WTC11 (cell line): Measurements from ENCODE around the gene TMEM98. TPM values are rescaled to one million over a fixed set of nuclear protein-coding genes. Genes with fewer than 3 reads are reported as not detected.

Source experiments
- ATAC-seq: fragments of 200-7000 bp; cut with Tn5 transposase; 2 replicates; pipeline ENCODE4 v1.10.0; 2021; ENCODE audit warnings: mild to moderate bottlenecking, moderate library complexity
- CTCF ChIA-PET: fragments of 300-600 bp; sonication (Branson Sonifier 250); formaldehyde crosslinking; loops from one replicate; lab custom pipeline; 2021; ENCODE audit warnings: antibody characterized with exemption; lab: Charles Lee
- POLR2A ChIA-PET: fragments of 350-600 bp; sonication (Branson Sonifier 250); formaldehyde crosslinking; loops from one replicate; lab custom pipeline; 2021; ENCODE audit warnings: antibody characterized with exemption; lab: Charles Lee
- DNase-seq: peaks from one replicate; pipeline ENCODE4 v3.0.0; 2021; ENCODE audit warnings: low spot score
- H3K27ac Mint-ChIP-seq: 2 replicates; pipeline ENCODE4 v1.8.0; 2021; ENCODE audit warnings: mixed read lengths
- H3K27me3 Mint-ChIP-seq: 2 replicates; pipeline ENCODE4 v1.8.0; 2021; ENCODE audit warnings: low read depth, mild to moderate bottlenecking, moderate library complexity, mixed read lengths
- H3K36me3 Mint-ChIP-seq: 2 replicates; pipeline ENCODE4 v1.8.0; 2021; ENCODE audit warnings: mixed read lengths
- H3K4me1 Mint-ChIP-seq: 2 replicates; pipeline ENCODE4 v1.8.0; 2022; ENCODE audit warnings: mixed read lengths
- H3K4me3 Mint-ChIP-seq: 2 replicates; pipeline ENCODE4 v1.8.0; 2021; ENCODE audit warnings: mild to moderate bottlenecking, moderate library complexity, mixed read lengths
- H3K9me3 Mint-ChIP-seq: 2 replicates; pipeline ENCODE4 v1.8.0; 2021; ENCODE audit warnings: mixed read lengths
- ATF1 ChIP-seq: sonication (generic); formaldehyde crosslinking; IDR thresholded peaks from 2 replicates; pipeline ENCODE4 v1.8.1; 2023; ENCODE audit warnings: mild to moderate bottlenecking, moderate library complexity, missing genetic modification reagents
- ELF4 ChIP-seq: sonication (generic); formaldehyde crosslinking; IDR thresholded peaks from 2 replicates; pipeline ENCODE4 v1.8.1; 2022; ENCODE audit warnings: low read depth, mild to moderate bottlenecking, moderate library complexity, missing genetic modification reagents
- ETV6 ChIP-seq: sonication (generic); formaldehyde crosslinking; IDR thresholded peaks from 2 replicates; pipeline ENCODE4 v1.8.1; 2022; ENCODE audit warnings: mild to moderate bottlenecking, missing genetic modification reagents
- HMGA2 ChIP-seq: fragments of 250-450 bp; sonication (Bioruptor Pico); IDR thresholded peaks from 2 replicates; pipeline ENCODE4 v1.4.0; 2021; ENCODE audit warnings: mild to moderate bottlenecking, moderate library complexity
- IRF2 ChIP-seq: sonication (generic); formaldehyde crosslinking; IDR thresholded peaks from 2 replicates; pipeline ENCODE4 v1.8.0; 2022; ENCODE audit warnings: low read depth, missing genetic modification reagents, borderline replicate concordance
- JAZF1 ChIP-seq: fragments of 250-450 bp; sonication (Bioruptor Pico); IDR thresholded peaks from 2 replicates; pipeline ENCODE4 v1.9.0; 2021; ENCODE audit warnings: moderate library complexity, mild to moderate bottlenecking, inconsistent platforms
- KAT7 ChIP-seq: sonication (generic); formaldehyde crosslinking; IDR thresholded peaks from 2 replicates; pipeline ENCODE4 v1.8.1; 2023; ENCODE audit warnings: missing genetic modification reagents, mild to moderate bottlenecking, borderline replicate concordance
- MYBL2 ChIP-seq: sonication (generic); formaldehyde crosslinking; IDR thresholded peaks from 2 replicates; pipeline ENCODE4 v1.8.1; 2023; ENCODE audit warnings: mild to moderate bottlenecking, moderate library complexity, missing genetic modification reagents
- RELA ChIP-seq: sonication (generic); formaldehyde crosslinking; IDR thresholded peaks from 2 replicates; pipeline ENCODE4 v1.8.1; 2022; ENCODE audit warnings: missing genetic modification reagents, mild to moderate bottlenecking, borderline replicate concordance
- RORB ChIP-seq: fragments of 250-450 bp; sonication (Bioruptor Pico); IDR thresholded peaks from 2 replicates; pipeline ENCODE4 v1.9.0; 2021; ENCODE audit warnings: mild to moderate bottlenecking
- TCF7 ChIP-seq: sonication (generic); formaldehyde crosslinking; IDR thresholded peaks from 2 replicates; pipeline ENCODE4 v1.8.0; 2022; ENCODE audit warnings: mild to moderate bottlenecking, low read depth, missing genetic modification reagents, moderate library complexity
- ZNF138 ChIP-seq: sonication (generic); formaldehyde crosslinking; conservative IDR thresholded peaks from 2 replicates; pipeline ENCODE4 v1.8.1; 2022; ENCODE audit warnings: mild to moderate bottlenecking, moderate library complexity, missing genetic modification reagents
- ZNF219 ChIP-seq: sonication (generic); formaldehyde crosslinking; IDR thresholded peaks from 2 replicates; pipeline ENCODE4 v1.8.0; 2023; ENCODE audit warnings: missing genetic modification reagents, mild to moderate bottlenecking, borderline replicate concordance
- ZNF317 ChIP-seq: sonication (generic); formaldehyde crosslinking; IDR thresholded peaks from 2 replicates; pipeline ENCODE4 v1.8.1; 2023; ENCODE audit warnings: low read depth, mild to moderate bottlenecking, moderate library complexity, missing genetic modification reagents, borderline replicate concordance
- ZNF396 ChIP-seq: fragments of 250-450 bp; sonication (Bioruptor Pico); IDR thresholded peaks from 2 replicates; pipeline ENCODE4 v1.8.0; 2021; ENCODE audit warnings: mild to moderate bottlenecking, moderate library complexity, borderline replicate concordance
- ZNF423 ChIP-seq: fragments of 250-450 bp; sonication (Bioruptor Pico); IDR thresholded peaks from 2 replicates; pipeline ENCODE4 v2.1.2; 2022; ENCODE audit warnings: mild to moderate bottlenecking, moderate library complexity
- ZNF671 ChIP-seq: fragments of 250-450 bp; sonication (Bioruptor Pico); IDR thresholded peaks from 2 replicates; pipeline ENCODE4 v1.8.0; 2021; ENCODE audit warnings: mild to moderate bottlenecking
- total RNA-seq: library from RNA; stranded (reverse); gene quantifications from 3 replicates; pipeline ENCODE4 v1.2.3, GENCODE V29; 2021
- TF ChIP-seq, protein P1 (sequence below): sonication (generic); formaldehyde crosslinking; IDR thresholded peaks from 2 replicates; pipeline ENCODE4 v1.8.0; 2023; ENCODE audit warnings: mild to moderate bottlenecking, missing genetic modification reagents
- TF ChIP-seq, protein P2 (sequence below): fragments of 200-600 bp; IDR thresholded peaks from 2 replicates; pipeline ENCODE4 v1.8.0; 2022; ENCODE audit warnings: antibody characterized with exemption
- TF ChIP-seq, protein P3 (sequence below): sonication (generic); formaldehyde crosslinking; IDR thresholded peaks from 2 replicates; pipeline ENCODE4 v1.8.0; 2023; ENCODE audit warnings: missing genetic modification reagents
- TF ChIP-seq, protein P4 (sequence below): fragments of 250-450 bp; sonication (Bioruptor Pico); IDR thresholded peaks from 2 replicates; pipeline ENCODE4 v1.9.0; 2021; ENCODE audit warnings: mild to moderate bottlenecking

TMEM98 gene
- total RNA-seq, 1 experiment from 2014 or later = 70.3 TPM

DNA sequence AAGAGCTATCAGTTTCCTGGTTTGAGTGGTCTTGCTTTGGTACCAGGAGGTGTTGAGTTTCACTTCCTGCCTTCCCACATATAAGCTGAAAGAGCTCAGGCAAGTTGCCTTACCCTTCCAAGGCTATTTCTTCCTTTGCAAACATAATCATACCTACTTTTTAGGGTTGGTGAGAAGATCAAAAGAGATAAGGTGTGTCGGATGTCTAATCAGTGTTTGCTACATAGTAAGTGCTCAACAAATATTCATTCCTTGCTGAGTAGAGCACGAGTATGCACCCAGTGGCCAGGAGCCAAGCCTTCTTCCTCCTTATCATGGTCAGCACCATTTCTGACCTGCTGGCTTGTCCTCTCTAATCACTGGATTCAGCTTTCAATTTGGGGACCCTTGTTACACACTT lies 12.7 kb upstream of the TMEM98 start:
- POLR2A ChIA-PET = no interaction called here

DNA sequence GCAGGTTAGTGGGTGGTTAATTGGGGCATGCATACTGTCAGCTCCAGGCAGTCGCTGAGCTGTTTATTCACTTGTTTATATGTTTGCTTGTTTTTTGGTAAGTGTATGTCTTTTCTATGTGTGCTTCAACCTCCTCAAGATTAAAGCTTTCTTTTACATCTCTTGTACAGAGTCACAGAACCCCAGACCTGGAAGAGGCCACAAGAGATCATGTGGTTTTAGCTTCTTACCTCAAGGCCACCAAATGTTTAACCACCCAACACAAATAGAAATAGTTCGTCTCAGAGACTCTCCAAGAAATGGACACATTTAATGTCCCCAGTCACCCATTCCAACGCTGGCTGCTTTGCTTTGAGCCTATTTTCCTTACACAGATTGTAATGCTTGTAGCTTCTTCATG lies 11.8 kb upstream of the TMEM98 start:
- no peak for DNase-seq
- peaks cover 5% of the 10 kb centered on the region for H3K9me3 Mint-ChIP-seq
- H3K4me1 Mint-ChIP-seq = peaks cover 40% of the 10 kb centered on the region
- TF ChIP-seq HMGA2 = no peak
- no peak for TF ChIP-seq ELF4 (CRISPR knock-in tag)
- TF ChIP-seq MYBL2 (CRISPR knock-in tag) = no peak
- TF ChIP-seq ZNF423 (CRISPR knock-in tag) = no peak
- no peak for TF ChIP-seq TCF7 (CRISPR knock-in tag)
- TF ChIP-seq, protein P1, sequence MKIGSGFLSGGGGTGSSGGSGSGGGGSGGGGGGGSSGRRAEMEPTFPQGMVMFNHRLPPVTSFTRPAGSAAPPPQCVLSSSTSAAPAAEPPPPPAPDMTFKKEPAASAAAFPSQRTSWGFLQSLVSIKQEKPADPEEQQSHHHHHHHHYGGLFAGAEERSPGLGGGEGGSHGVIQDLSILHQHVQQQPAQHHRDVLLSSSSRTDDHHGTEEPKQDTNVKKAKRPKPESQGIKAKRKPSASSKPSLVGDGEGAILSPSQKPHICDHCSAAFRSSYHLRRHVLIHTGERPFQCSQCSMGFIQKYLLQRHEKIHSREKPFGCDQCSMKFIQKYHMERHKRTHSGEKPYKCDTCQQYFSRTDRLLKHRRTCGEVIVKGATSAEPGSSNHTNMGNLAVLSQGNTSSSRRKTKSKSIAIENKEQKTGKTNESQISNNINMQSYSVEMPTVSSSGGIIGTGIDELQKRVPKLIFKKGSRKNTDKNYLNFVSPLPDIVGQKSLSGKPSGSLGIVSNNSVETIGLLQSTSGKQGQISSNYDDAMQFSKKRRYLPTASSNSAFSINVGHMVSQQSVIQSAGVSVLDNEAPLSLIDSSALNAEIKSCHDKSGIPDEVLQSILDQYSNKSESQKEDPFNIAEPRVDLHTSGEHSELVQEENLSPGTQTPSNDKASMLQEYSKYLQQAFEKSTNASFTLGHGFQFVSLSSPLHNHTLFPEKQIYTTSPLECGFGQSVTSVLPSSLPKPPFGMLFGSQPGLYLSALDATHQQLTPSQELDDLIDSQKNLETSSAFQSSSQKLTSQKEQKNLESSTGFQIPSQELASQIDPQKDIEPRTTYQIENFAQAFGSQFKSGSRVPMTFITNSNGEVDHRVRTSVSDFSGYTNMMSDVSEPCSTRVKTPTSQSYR (CRISPR knock-in tag) = no peak
- no peak for TF ChIP-seq ZNF219 (CRISPR knock-in tag)
- TF ChIP-seq RORB (CRISPR knock-in tag) = no peak
- no peak for TF ChIP-seq ATF1 (CRISPR knock-in tag)
- no peak for TF ChIP-seq JAZF1 (CRISPR knock-in tag)
- H3K36me3 Mint-ChIP-seq = 0 out of 2 replicates have a peak, but pooled peaks cover 3% of the 10 kb centered on the region
- ChIA-PET CTCF (interaction anchor here (1.4 to 2.9 kb wide), 3 partner anchors 21 to 39 kb away, joined by 4 to 15 read pairs (median 9); partner anchors contain the start of gene MYO1D), POLR2A (no interaction called here)
- no peak for ATAC-seq
- H3K27ac Mint-ChIP-seq = no peak overlapping the region
- H3K4me3 Mint-ChIP-seq = no peak overlapping the region
- H3K27me3 Mint-ChIP-seq = no peaks in the 10 kb centered on the region

More for the DNA sequence above, 12.7 kb upstream of the TMEM98 start:
- Mint-ChIP-seq H3K27ac (no peak overlapping the region), H3K4me3 (no peak overlapping the region), H3K9me3 (peaks cover under 1% of the 10 kb centered on the region; the same call in 1 of the 2 replicates), H3K4me1 (peaks cover 38% of the 10 kb centered on the region), H3K27me3 (no peaks in the 10 kb centered on the region), H3K36me3 (no peaks in the 10 kb centered on the region)
- DNase-seq (no peak), ATAC-seq (no peak)
- TF ChIP-seq, protein P2, sequence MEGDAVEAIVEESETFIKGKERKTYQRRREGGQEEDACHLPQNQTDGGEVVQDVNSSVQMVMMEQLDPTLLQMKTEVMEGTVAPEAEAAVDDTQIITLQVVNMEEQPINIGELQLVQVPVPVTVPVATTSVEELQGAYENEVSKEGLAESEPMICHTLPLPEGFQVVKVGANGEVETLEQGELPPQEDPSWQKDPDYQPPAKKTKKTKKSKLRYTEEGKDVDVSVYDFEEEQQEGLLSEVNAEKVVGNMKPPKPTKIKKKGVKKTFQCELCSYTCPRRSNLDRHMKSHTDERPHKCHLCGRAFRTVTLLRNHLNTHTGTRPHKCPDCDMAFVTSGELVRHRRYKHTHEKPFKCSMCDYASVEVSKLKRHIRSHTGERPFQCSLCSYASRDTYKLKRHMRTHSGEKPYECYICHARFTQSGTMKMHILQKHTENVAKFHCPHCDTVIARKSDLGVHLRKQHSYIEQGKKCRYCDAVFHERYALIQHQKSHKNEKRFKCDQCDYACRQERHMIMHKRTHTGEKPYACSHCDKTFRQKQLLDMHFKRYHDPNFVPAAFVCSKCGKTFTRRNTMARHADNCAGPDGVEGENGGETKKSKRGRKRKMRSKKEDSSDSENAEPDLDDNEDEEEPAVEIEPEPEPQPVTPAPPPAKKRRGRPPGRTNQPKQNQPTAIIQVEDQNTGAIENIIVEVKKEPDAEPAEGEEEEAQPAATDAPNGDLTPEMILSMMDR = no peak
- TF ChIP-seq HMGA2 (no peak), RELA (CRISPR knock-in tag) (no peak), ZNF317 (CRISPR knock-in tag) (no peak), KAT7 (CRISPR knock-in tag) (no peak), ZNF396 (CRISPR knock-in tag) (no peak), ETV6 (CRISPR knock-in tag) (no peak), ZNF671 (CRISPR knock-in tag) (no peak), ZNF138 (CRISPR knock-in tag) (no peak), IRF2 (CRISPR knock-in tag) (no peak)
- TF ChIP-seq, protein P3, sequence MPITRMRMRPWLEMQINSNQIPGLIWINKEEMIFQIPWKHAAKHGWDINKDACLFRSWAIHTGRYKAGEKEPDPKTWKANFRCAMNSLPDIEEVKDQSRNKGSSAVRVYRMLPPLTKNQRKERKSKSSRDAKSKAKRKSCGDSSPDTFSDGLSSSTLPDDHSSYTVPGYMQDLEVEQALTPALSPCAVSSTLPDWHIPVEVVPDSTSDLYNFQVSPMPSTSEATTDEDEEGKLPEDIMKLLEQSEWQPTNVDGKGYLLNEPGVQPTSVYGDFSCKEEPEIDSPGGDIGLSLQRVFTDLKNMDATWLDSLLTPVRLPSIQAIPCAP (CRISPR knock-in tag) = no peak
- TF ChIP-seq, protein P4, sequence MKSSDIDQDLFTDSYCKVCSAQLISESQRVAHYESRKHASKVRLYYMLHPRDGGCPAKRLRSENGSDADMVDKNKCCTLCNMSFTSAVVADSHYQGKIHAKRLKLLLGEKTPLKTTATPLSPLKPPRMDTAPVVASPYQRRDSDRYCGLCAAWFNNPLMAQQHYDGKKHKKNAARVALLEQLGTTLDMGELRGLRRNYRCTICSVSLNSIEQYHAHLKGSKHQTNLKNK (CRISPR knock-in tag) = no peak
- CTCF ChIA-PET = interaction anchor here (1.2 to 2.9 kb wide), 4 partner anchors 22 to 132 kb away, joined by 5 to 15 read pairs (median 8); partner anchors contain the start of gene MYO1D
